ENCODE data around the gene ARHGAP15. TPM values are rescaled to one million over a fixed set of nuclear protein-coding genes. Genes with fewer than 3 reads are reported as not detected.

Gene ARHGAP15
- total RNA-seq, 1 donor from 2014 or later = not detected

- no peak overlapping the region for H2AFZ ChIP-seq (ENCODE audit: low read depth, low read length)
- no peak for TF ChIP-seq CTCF (IDR thresholded peaks at IDR 0.05; ENCODE audit: insufficient read depth, low read depth, low read length)
- TF ChIP-seq EZH2 (IDR thresholded peaks at IDR 0.05; ENCODE audit: insufficient read depth, low read length) = no peak
- Mint-ChIP-seq H3K4me3 (ENCODE audit: unreplicated experiment) (no peak overlapping the region), H3K4me1 (ENCODE audit: low read depth, unreplicated experiment) (no peaks in the 10 kb centered on the region), H3K27ac (ENCODE audit: unreplicated experiment) (no peak overlapping the region), H3K9me3 (ENCODE audit: unreplicated experiment) (peaks cover 2% of the 10 kb centered on the region), H3K27me3 (ENCODE audit: low read depth, unreplicated experiment) (no peaks in the 10 kb centered on the region), H3K36me3 (ENCODE audit: low read depth, unreplicated experiment) (no peaks in the 10 kb centered on the region)
- no peaks in the 10 kb centered on the region for H4K20me1 ChIP-seq (ENCODE audit: insufficient read depth, low read length)
- no peak overlapping the region for H3K4me3 ChIP-seq (ENCODE audit: insufficient read depth, low read depth, low read length)
- H3K27me3 ChIP-seq (ENCODE audit: insufficient read depth, low read length) = no peaks in the 10 kb centered on the region
- H3K36me3 ChIP-seq (ENCODE audit: insufficient read depth, low read length) = no peaks in the 10 kb centered on the region
- H3K4me1 ChIP-seq (ENCODE audit: insufficient read depth, low read length) = no peaks in the 10 kb centered on the region
- no peak overlapping the region for H3K4me2 ChIP-seq (ENCODE audit: low read length)
- no peak overlapping the region for H3K9ac ChIP-seq (ENCODE audit: low read length)
- no peak for FAIRE-seq
- no peak overlapping the region for H3K27ac ChIP-seq (ENCODE audit: low read depth, low read length)
- DNase-seq (ENCODE audit: low read depth) = no peak
- no peaks in the 10 kb centered on the region for H3K9me3 ChIP-seq (ENCODE audit: insufficient read depth, low read depth, low read length)
- no peaks in the 10 kb centered on the region for H3K79me2 ChIP-seq (ENCODE audit: insufficient read depth, low read length)
Measured at GRCh38 chr2:143698888-143699570, 569.8 kb downstream of the ARHGAP15 start.

DNA sequence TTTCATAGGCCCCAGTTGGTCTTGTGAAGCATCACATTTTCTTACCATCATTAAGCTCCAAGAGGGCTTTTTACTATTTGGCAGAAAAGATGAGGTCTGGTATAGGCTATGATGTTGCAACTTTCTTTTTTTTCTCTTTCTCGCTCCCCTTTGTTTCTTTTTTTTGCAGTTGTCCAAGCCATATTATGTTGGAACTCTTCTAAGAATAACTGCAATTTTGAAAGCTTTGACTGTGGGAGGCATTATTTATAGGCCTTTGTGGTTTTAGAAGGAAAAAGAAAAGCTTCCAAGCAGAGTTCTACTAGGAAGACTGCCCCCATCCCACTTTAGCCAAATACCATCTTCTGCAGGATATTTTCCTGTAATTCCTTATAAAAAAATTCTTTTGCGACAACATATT is 571.6 kb downstream of the ARHGAP15 start:
- H3K27me3 Mint-ChIP-seq (ENCODE audit: low read depth, unreplicated experiment) = no peaks in the 10 kb centered on the region

More for the DNA sequence above, 571.6 kb downstream of the ARHGAP15 start:
- no peak overlapping the region for H3K4me3 ChIP-seq (ENCODE audit: insufficient read depth, low read depth, low read length)
- no peaks in the 10 kb centered on the region for H3K4me1 ChIP-seq (ENCODE audit: insufficient read depth, low read length)
- no peak overlapping the region for H2AFZ ChIP-seq (ENCODE audit: low read depth, low read length)
- peak; percentile 50 for DNase-seq (ENCODE audit: low read depth)
- Mint-ChIP-seq H3K9me3 (ENCODE audit: unreplicated experiment) (peaks cover 2% of the 10 kb centered on the region), H3K36me3 (ENCODE audit: low read depth, unreplicated experiment) (no peaks in the 10 kb centered on the region), H3K27ac (ENCODE audit: unreplicated experiment) (no peak overlapping the region), H3K4me1 (ENCODE audit: low read depth, unreplicated experiment) (peaks cover 6% of the 10 kb centered on the region), H3K4me3 (ENCODE audit: unreplicated experiment) (no peak overlapping the region)
- TF ChIP-seq EZH2 (IDR thresholded peaks at IDR 0.05; ENCODE audit: insufficient read depth, low read length) = no peak
- TF ChIP-seq CTCF (IDR thresholded peaks at IDR 0.05; ENCODE audit: insufficient read depth, low read depth, low read length) = no peak
- H4K20me1 ChIP-seq (ENCODE audit: insufficient read depth, low read length) = no peaks in the 10 kb centered on the region
- H3K27me3 ChIP-seq (ENCODE audit: insufficient read depth, low read length) = no peaks in the 10 kb centered on the region
- H3K9ac ChIP-seq (ENCODE audit: low read length) = no peak overlapping the region
- H3K79me2 ChIP-seq (ENCODE audit: insufficient read depth, low read length) = no peaks in the 10 kb centered on the region
- H3K27ac ChIP-seq (ENCODE audit: low read depth, low read length) = no peak overlapping the region
- no peak overlapping the region for H3K4me2 ChIP-seq (ENCODE audit: low read length)
- no peak for FAIRE-seq
- no peaks in the 10 kb centered on the region for H3K9me3 ChIP-seq (ENCODE audit: insufficient read depth, low read depth, low read length)
- H3K36me3 ChIP-seq (ENCODE audit: insufficient read depth, low read length) = no peaks in the 10 kb centered on the region
